Stimulated activated CD8-positive, alpha-beta memory T cell treated with anti-CD3 and anti-CD28 coated beads, Interleukin-15, amount 100 ng/mL, for 24 hours (primary cell): ENCODE measurements around the gene KCNJ6.
"Not testable (repeated sequence)": the region's sequence is repeated elsewhere in the genome, so short reads cannot be mapped to it uniquely, and the experiment has no call there.

Experiments
- DNase-seq: peaks from one replicate; pipeline ENCODE4 v3.0.0-alpha.2; 2020; ENCODE audit warnings: low read depth

KCNJ6 gene

GRCh38 chr21:37724201-37724600 lies 192.1 kb downstream of the KCNJ6 start:
- DNase-seq, result no peak

GRCh38 chr21:37717534-37717933 lies 198.7 kb downstream of the KCNJ6 start:
- no peak for DNase-seq

GRCh38 chr21:37712569-37712934 lies 203.7 kb downstream of the KCNJ6 start:
- DNase-seq, result not testable (repeated sequence)

GRCh38 chr21:37711836-37712568 lies 204.3 kb downstream of the KCNJ6 start:
- peak; percentile 6 for DNase-seq

- DNase-seq, result no peak
These were observed 204.9 kb downstream of the KCNJ6 start for GRCh38 chr21:37711286-37711829.

GRCh38 chr21:37710546-37711285 lies 205.5 kb downstream of the KCNJ6 start:
- no peak for DNase-seq

- no peak for DNase-seq
These were observed 211.5 kb downstream of the KCNJ6 start for GRCh38 chr21:37704751-37705150.

GRCh38 chr21:37702241-37702640 lies 214.0 kb downstream of the KCNJ6 start:
- DNase-seq, result no peak

GRCh38 chr21:37700641-37701202 lies 215.5 kb downstream of the KCNJ6 start:
- DNase-seq, result no peak

GRCh38 chr21:37699024-37699775 lies 217.1 kb downstream of the KCNJ6 start:
- no peak for DNase-seq

- no peak for DNase-seq
These were observed 219.3 kb downstream of the KCNJ6 start for GRCh38 chr21:37696936-37697335.

- no peak for DNase-seq
These were observed 221.1 kb downstream of the KCNJ6 start for GRCh38 chr21:37695111-37695510.

GRCh38 chr21:37688952-37689659 lies 227.2 kb downstream of the KCNJ6 start:
- no peak for DNase-seq

GRCh38 chr21:37686991-37687810 lies 229.1 kb downstream of the KCNJ6 start:
- no peak for DNase-seq

GRCh38 chr21:37684547-37684946 lies 231.7 kb downstream of the KCNJ6 start:
- DNase-seq, result no peak

- DNase-seq, result no peak
These were observed 232.2 kb downstream of the KCNJ6 start for GRCh38 chr21:37684115-37684493.

GRCh38 chr21:37683396-37684114 lies 232.7 kb downstream of the KCNJ6 start:
- no peak for DNase-seq

- DNase-seq, result no peak
These were observed 233.3 kb downstream of the KCNJ6 start for GRCh38 chr21:37682966-37683365.

GRCh38 chr21:37677006-37677405 lies 239.3 kb downstream of the KCNJ6 start:
- no peak for DNase-seq

GRCh38 chr21:37675202-37675801 lies 241.0 kb downstream of the KCNJ6 start:
- peak; percentile 44 for DNase-seq
